HG02852 (cell line): ENCODE results near the gene IRX1.

Experiments used
- ATAC-seq: cut with Tn5 transposase; IDR thresholded peaks from one replicate; pipeline ENCODE4 v1.9.1; 2021; ENCODE audit warnings: mild to moderate bottlenecking, moderate library complexity; ENCODE audit not compliant: unreplicated experiment

Gene IRX1

GRCh38 chr5:3595006-3595961, at the start of gene IRX1:
Gene IRX1, plus strand, starts transcription at chr5:3595832. Its CDS starts 274 bp downstream, at chr5:3596106.
- no peak for ATAC-seq

- no peak for ATAC-seq
Observed at GRCh38 chr5:3546028-3546427, 49.6 kb upstream of the IRX1 start.

DNA sequence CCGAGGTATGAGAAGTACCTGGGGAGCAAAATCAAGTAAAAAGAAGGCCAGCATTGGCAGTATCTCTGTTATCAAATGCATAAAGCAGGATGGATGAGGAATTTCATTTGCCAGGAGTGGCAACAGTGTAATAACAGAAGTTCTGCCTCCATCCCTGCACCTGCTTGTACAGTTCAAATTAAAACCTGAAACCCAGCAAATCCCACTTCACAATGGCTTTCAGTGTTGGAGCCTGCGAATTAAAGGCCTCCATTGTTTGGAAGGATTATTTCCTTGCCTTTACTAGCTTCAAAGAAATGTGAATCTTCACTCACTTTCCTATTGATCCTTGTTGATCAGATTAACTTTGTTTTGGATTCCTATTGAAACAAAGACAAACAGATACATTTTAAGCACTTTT, 31.5 kb upstream of the IRX1 start:
- no peak for ATAC-seq

DNA sequence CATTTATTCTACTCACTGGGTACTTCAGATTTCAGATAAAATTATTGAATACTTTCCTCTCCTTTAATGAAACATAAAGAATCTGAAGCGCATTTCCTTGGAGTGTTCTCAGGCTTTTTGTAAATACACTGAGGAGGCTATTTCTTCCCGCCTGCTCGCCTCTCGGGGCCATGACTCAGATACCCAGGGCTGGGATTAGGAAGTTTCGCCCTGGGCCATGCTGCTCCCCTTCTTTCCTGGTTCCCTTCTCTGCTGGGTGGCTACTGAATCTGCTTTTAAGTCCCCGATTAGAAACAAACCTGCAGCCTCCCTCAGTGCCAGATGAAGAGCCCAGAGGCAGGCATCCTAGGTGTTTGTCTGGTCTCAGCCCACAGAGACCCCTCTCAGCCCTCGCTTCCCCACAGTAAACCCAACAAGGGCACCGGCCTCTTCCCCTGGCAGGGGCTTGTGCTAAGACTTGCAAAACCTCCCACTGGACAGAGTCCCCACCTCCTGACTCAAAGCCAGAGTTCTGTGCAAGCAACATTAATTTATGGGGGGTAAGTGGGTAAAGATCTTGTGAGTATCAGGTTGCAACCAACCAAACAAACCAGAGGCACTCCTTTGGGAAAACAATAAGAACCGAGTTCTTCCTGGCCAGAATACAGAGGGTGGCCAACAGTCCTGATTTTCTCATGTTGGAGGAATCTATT, 30.7 kb upstream of the IRX1 start:
- ATAC-seq: no peak

- no peak for ATAC-seq
Observed at GRCh38 chr5:3584724-3585531, 10.7 kb upstream of the IRX1 start.

- ATAC-seq: no peak
Observed at GRCh38 chr5:3590161-3590966, 5.3 kb upstream of the IRX1 start.

DNA sequence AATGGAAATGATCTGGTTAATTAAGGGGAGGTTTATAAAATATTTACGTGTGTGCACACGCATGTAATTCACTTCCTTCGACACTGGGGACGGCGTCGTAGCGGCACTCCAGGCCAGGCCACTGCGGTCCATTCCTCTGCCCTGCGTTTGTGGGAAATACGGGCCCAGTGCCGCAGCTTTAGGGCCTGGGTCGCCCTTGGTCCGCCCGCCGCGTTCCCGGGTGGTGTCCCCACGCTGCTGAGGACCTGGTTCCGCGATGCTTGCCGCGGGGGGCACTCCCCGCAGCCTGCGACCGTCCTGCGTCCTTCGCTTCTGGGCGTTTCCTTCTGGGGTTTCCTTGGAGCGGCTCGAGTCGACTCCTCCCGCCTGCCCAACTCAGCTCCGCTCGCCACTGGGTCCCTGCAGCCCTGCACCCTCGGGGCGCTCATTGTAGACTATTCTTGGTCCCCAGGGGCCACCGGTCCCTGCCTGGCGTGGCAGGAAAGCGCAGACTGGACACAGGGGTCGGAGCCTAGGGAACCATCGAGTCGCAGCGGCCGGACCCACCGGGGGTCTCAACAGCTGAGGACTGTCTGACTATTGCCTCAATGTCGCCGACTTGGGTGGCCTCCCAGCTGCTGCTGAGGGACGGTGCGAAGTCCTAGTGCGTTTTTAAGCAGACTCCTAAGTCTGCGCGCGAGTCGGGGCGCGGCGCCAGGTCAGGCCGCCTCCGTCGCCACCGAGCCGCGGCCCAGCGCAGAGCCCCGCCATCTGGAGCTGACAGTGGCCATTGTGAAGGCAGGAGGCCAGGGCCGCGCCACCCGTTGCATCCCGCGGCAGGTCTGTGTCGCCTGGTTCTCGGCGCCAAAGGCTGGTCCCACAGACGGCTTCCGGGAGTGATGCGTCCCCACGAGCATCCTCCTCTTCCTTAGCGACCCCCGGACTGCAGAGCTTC, 4.4 kb upstream of the IRX1 start:
- ATAC-seq: no peak

DNA sequence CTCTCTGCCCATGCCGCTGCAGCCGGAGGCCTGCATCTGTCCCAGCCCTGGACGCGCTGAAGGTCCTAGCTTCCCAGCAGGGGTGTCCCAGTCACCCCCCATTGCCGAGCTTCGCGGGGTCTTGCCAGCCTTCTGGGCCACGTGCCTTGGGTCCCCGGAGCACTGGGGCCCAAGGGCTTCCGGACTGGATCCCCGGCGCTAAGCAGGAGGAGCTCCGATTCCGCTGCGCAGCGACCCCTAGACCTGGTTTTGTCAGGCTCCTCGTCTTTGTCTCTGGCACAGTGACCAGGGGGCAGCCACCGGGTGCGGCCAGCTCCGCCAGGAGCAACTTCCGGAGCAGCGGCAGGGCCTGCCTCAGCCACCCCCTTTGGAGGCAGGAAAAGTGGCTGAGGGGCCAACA, 3.3 kb upstream of the IRX1 start:
- no peak for ATAC-seq

DNA sequence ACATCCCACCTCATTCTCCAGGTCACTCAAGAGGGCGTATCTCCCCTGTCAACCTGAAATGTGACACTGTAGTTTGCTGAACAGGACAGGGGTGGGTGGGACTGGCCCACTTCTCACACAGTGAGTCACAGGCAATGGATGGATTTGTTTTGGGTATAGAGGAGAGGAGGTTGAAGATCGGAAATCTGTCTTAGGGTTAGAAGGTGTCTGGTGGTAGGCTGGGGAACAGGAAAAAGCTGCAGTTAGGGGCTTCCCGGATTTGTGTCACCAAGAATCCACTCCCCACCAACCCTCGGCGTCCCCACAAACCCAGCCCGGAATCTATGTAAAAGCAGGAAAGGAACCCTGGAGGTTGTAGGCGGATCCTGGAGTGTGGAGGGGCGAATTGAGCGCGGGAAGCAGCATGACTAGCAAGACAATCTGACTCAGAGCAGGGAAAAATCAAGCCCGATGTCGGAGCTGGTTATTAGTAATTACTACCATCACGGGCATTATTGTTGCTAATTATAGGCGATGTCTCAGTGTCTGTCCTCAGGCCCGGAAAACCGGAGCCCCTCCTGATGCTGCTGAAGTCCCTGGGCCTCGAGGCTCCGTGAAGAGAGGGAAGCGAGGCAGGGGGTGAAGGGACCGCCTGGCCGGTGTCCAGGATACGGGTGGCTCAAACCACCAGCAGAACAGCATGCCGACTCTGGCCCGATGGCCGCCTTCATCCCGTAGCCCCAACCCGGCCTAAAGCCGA, 1.7 kb upstream of the IRX1 start:
- ATAC-seq: no peak

- no peak for ATAC-seq
Observed at GRCh38 chr5:3594510-3595005, 1.1 kb upstream of the IRX1 start.

DNA sequence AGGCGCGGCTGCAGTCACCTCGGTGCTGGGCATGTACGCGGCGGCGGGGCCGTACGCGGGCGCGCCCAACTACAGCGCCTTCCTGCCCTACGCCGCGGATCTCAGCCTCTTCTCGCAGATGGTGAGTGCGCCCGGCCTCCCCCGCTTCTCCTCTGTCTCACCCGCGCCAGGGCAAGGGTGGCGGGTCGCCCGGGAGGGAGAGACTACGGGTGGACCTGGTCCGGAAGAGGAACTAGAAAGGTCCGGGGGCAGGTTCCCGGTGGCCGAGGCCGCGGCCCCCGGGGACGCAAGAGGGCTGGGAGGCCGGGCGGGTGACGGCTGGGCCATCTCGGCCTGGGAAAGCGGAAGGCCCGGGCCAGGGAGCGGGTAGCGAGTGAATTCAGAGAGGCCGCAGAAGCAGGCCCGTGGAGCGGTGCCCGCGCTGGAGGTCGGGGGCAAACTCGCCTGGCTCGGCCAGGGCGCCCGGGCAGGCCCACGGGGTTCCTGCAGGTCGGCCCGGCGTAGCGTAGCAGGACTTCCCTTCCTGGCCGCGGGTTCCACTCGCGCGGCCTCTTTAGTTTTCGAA, 711 bp downstream of the IRX1 start:
- no peak for ATAC-seq

- ATAC-seq: no peak
Observed at GRCh38 chr5:3596857-3597166, 1.2 kb downstream of the IRX1 start.

DNA sequence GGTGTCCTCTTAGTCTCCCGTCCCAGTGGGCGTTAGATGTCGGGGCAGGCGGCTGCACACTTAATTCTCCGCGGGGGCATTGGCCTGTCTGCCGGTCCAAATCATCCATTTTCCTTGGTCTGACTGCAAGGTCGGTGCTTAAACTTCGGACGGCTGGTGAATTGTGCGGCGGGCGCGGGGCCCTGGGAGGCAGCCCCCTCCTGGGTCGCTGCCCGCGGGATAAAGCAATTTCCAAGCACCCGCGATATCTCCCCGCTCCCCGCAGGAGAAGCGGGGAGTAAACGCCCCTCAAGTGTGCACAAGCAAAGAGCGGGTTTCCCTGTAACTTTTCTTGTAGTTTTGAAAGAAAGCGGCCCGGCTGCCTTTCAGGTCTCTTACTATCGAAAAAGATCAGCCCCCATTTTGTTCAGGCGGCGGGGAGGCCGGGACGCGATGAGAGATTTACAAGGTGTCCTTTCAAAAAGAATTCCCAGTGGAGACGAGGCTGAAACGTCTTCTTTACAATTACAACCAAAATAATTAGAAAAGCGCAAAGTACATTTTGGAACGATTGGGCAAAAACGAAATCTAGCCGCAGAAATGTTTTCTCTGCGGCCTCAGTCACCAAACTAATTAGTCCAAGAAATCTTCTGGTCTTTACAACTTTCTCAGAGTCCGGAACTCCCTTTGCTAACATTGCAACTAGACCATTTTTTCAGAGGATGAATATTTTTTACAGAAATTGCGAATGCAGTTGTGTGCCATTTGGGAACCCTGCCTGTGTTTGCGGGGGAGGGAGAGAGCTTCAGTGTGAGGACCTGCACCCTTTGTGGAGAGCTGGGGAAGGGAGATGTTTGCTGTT, 1.8 kb downstream of the IRX1 start:
- ATAC-seq: no peak

DNA sequence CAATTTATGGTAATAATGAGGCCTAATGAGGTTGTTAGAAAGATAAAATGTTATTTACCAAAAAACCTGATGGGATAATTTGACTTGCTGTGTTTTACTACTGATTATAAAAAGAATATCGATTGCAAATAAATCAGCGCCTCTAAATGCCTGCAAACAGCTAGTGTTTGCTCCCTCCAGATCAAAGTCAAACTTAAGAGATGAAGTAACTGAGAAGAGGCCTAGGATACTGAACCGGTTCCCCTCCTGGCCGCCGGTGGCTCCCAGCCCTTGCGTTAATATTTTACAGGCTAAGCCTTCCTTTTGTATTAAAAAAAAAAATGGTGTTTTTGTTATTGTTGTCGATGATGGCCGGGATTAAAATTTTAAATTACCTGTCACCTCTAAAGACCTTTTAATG, 2.6 kb downstream of the IRX1 start:
- no peak for ATAC-seq

GRCh38 chr5:3598769-3599211, 3.2 kb downstream of the IRX1 start:
- ATAC-seq: no peak

GRCh38 chr5:3599226-3600105, 3.8 kb downstream of the IRX1 start:
- ATAC-seq: no peak
